ENCODE data around the gene CERS2. TPM values are rescaled to one million over a fixed set of nuclear protein-coding genes. Genes with fewer than 3 reads are reported as not detected.
"Not testable (repeated sequence)": the region's sequence is repeated elsewhere in the genome, so short reads cannot be mapped to it uniquely, and the experiment has no call there.

CERS2 gene
- total RNA-seq, 1 experiment from 2014 or later, result 165 TPM

DNA sequence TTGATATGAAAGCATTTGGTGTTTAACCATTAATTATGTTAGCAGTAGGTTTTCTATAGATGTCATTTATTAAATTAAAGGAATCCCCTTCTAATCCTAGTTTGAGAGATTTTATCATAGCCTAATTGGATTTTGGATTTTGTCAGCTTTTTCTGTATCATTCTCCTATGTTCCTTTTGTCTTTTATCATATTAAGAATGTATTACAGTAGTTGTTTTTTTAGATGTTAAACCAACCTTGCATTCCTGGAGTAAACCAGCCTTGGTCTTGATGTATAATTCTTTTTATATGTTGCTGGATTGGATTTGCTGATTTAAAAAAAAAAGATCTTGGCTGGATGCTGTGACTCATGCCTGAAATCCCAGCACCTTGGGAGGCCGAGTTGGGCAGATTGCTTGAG is 42.9 kb downstream of the CERS2 start:
- H3K4me3 ChIP-seq, result no peak overlapping the region
- no peak overlapping the region for H3K27ac ChIP-seq
- H3K27me3 ChIP-seq (replicated peaks), result no peaks in the 10 kb centered on the region
- peaks cover 7% of the 10 kb centered on the region; the same call in 1 of the 2 replicates for H3K4me1 ChIP-seq (replicated peaks)
- peaks cover 90% of the 10 kb centered on the region for H3K36me3 ChIP-seq
- H3K9me3 ChIP-seq (replicated peaks), result no peaks in the 10 kb centered on the region
- peak in 1 of 2 experiments; percentile 30 for DNase-seq (ENCODE audit: low read depth in 1 of 2, low spot score in 2 of 2)

DNA sequence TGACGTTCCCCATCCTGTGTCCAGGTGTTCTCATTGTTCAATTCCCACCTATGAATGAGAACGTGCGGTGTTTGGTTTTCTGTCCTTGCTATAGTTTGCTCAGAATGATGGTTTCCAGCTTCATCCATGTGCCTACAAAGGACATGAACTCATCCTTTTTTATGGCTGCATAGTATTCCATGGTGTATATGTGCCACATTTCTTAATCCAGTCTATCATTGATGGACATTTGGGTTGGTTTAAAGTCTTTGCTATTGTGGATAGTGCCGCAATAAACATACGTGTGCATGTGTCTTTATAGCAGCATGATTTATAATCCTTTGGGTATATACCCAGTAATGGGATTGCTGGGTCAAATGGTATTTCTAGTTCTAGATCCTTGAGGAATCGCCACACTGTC is 45.9 kb downstream of the CERS2 start:
- peaks cover 68% of the 10 kb centered on the region for H3K36me3 ChIP-seq
- not testable (repeated sequence) for H3K9me3 ChIP-seq (replicated peaks); H3K27me3 ChIP-seq (replicated peaks); H3K4me1 ChIP-seq (replicated peaks); DNase-seq (ENCODE audit: low read depth in 1 of 2, low spot score in 2 of 2); H3K4me3 ChIP-seq; H3K27ac ChIP-seq

DNA sequence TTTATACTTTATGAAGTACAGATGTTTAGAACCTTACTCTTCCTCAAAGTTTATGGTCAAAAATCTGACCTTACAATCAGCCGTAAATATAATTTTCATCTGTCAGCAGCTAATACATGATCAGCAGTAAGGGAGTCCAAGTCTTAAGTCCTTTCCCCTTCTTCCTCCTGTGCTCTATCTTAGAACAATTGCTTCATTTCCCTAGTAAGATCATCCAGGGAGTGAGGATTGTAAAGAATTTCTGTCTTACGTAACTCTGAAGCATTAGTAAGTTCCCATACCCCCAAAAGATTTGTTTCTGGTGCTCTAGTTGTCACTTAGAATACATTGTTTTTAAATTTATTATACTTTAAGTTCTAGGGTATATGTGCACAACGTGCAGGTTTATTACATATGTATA is 46.3 kb downstream of the CERS2 start:
- no peak overlapping the region for H3K4me3 ChIP-seq
- no peak for DNase-seq (ENCODE audit: low read depth in 1 of 2, low spot score in 2 of 2)
- no peak overlapping the region for H3K27ac ChIP-seq
- peaks cover 7% of the 10 kb centered on the region for H3K4me1 ChIP-seq (replicated peaks)
- H3K27me3 ChIP-seq (replicated peaks), result no peaks in the 10 kb centered on the region
- no peaks in the 10 kb centered on the region for H3K9me3 ChIP-seq (replicated peaks)
- peaks cover 65% of the 10 kb centered on the region for H3K36me3 ChIP-seq

DNA sequence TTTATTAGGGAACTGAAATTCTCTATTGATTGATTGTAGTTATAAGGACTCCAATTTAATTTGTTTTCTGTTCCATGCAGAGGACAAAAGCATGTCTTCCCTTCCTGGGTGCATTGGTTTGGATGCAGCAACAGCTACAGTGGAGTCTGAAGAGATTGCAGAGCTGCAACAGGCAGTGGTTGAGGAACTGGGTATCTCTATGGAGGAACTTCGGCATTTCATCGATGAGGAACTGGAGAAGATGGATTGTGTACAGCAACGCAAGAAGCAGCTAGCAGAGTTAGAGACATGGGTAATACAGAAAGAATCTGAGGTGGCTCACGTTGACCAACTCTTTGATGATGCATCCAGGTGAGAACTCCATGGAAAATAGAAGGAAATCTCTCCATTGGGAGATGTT is 47.0 kb downstream of the CERS2 start:
- no peak for DNase-seq (ENCODE audit: low read depth in 1 of 2, low spot score in 2 of 2)
- no peaks in the 10 kb centered on the region for H3K9me3 ChIP-seq (replicated peaks)
- peaks cover 7% of the 10 kb centered on the region for H3K4me1 ChIP-seq (replicated peaks)
- H3K27ac ChIP-seq, result no peak overlapping the region
- peaks cover 58% of the 10 kb centered on the region for H3K36me3 ChIP-seq
- H3K4me3 ChIP-seq, result no peak overlapping the region
- no peaks in the 10 kb centered on the region for H3K27me3 ChIP-seq (replicated peaks)

DNA sequence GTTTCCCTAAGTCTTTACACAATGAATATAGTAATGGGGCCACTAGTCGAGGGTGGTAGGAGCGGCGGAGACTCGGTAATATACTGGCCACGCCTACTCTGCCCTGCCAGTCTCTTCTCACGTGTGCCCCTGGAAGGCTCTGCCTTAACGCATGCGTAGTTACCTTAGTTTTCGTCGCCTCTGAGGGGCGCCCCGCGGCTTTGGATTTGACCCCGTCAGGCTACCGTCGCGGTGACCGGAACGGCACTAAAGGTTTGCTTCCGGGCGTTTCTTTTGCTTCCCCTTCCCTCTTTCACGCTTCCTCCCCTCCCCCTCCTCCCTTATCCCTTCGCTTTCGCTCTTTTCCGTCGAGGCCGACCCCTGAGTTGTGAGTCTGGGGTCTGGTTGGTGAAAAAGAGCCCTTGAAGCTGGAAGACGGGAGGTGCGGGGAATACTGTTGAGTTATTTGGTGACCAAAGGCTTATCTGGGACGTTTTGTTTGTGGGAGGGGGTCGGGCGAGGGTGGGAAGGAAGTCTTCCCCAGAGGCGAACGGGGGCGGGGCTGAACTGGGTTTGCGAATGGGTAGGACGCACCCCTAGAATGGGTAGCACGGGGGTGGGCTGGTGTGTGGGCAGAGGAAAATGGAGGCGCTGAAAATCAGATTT is 48.4 kb downstream of the CERS2 start, which contains the start of gene SETDB1:
Gene SETDB1 (plus strand): TSS at position 267 of the 645 bp plus-strand sequence. CDS start 1,352 bp downstream, outside the sequence.
- Histone ChIP-seq H3K36me3 (peaks cover 45% of the 10 kb centered on the region), H3K27me3 (replicated peaks) (no peaks in the 10 kb centered on the region), H3K27ac (peak within 1 kb of the TSS; percentile 87), H3K9me3 (replicated peaks) (no peaks in the 10 kb centered on the region), H3K4me3 (peak within 1 kb of the TSS; percentile 62), H3K4me1 (replicated peaks) (peaks cover 7% of the 10 kb centered on the region)
- peak; percentile 92 to 98 for DNase-seq (ENCODE audit: low read depth in 1 of 2, low spot score in 2 of 2)

DNA sequence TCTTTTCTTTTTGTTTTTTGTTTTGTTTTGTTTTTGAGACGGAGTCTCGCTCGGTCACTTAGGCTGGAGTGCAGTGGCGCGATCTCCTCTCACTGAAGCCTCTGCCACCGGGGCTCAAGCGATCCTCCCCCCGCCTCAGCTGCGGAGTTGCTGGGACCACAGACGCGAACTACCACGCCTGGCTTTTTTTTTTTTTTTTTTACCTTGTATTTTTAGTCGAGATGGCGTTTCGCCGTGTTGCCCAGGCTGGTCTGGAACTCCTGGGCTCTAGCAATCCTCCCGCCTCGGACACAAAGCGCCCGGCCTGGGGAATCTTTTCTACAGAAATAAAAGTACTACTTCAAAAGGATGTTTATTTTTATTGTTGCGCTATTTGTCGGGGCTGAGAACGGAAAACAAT is 49.6 kb downstream of the CERS2 start:
- Histone ChIP-seq H3K27me3 (replicated peaks) (no peaks in the 10 kb centered on the region), H3K9me3 (replicated peaks) (no peaks in the 10 kb centered on the region), H3K36me3 (peaks cover 34% of the 10 kb centered on the region), H3K4me1 (replicated peaks) (peaks cover 7% of the 10 kb centered on the region), H3K27ac (no peak overlapping the region), H3K4me3 (no peak overlapping the region)
- DNase-seq (ENCODE audit: low read depth in 1 of 2, low spot score in 2 of 2), result no peak

DNA sequence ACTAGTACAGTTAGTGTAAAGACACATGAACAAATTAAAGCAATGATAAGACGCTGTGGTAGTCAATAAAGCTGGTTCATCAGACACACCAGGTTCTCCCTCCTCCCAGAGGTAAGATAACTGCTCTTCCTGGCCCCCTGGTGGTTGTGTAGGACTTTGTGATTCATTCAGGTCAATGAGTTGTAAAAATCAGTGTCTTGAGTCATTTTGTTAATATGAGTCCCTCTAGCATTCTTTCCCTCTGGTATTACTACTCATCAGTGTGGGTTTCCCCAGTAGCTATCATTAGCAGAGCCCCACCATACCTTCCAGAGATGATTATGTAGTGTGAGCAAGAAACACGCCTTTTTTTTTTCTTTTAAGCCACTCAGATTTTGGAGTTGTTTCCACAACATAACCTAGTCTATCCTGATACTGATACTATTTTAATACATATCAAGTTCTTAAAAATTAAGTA is 52.1 kb downstream of the CERS2 start:
- peaks cover 7% of the 10 kb centered on the region for H3K4me1 ChIP-seq (replicated peaks)
- no peaks in the 10 kb centered on the region for H3K9me3 ChIP-seq (replicated peaks)
- no peak overlapping the region for H3K4me3 ChIP-seq
- peak; percentile 55 to 71 for DNase-seq (ENCODE audit: low read depth in 1 of 2, low spot score in 2 of 2)
- no peaks in the 10 kb centered on the region for H3K27me3 ChIP-seq (replicated peaks)
- H3K36me3 ChIP-seq, result peaks cover 9% of the 10 kb centered on the region
- H3K27ac ChIP-seq, result no peak overlapping the region

DNA sequence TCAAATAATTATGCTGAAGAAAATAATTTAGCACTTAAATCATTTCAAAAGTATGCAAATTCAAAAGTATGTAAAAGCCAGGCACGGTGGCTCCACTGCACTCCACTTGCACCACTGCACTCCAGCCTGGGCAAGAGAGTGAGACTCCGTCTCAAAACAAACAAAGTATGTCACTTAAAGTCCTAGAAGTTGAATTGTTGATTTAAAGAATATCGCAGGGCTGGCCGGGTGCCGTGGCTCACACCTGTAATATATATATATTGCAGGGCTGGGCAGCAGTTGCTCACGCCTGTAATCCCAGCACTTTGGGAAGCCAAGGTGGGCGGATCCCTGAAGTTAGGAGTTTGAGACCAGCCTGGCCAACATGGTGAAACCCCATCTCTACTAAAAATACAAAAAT is 57.2 kb downstream of the CERS2 start:
- H3K4me1 ChIP-seq (replicated peaks), result no peaks in the 10 kb centered on the region
- no peaks in the 10 kb centered on the region for H3K27me3 ChIP-seq (replicated peaks)
- H3K27ac ChIP-seq, result no peak overlapping the region
- no peak overlapping the region for H3K4me3 ChIP-seq
- DNase-seq (ENCODE audit: low read depth in 1 of 2, low spot score in 2 of 2), result no peak
- H3K36me3 ChIP-seq, result no peaks in the 10 kb centered on the region
- H3K9me3 ChIP-seq (replicated peaks), result no peaks in the 10 kb centered on the region

Other genes starting within 250 kb of the CERS2 start
- 6.6 and 13.4 TPM in 2 replicates for gene CTSS, start 209.1 kb downstream of the CERS2 start, total RNA-seq (2014; rRNA removed; shearing (Covaris generic))
- 44.6 and 46.2 TPM in 2 replicates for gene CTSK, start 166.6 kb downstream of the CERS2 start, total RNA-seq (2014; rRNA removed; shearing (Covaris generic))
- 33.2 and 49.7 TPM in 2 replicates for gene ARNT, start 98.2 kb downstream of the CERS2 start, total RNA-seq (2014; rRNA removed; shearing (Covaris generic))
- not detected in 2 replicates for gene CTXND2, start 87.7 kb downstream of the CERS2 start, total RNA-seq (2014; rRNA removed; shearing (Covaris generic))
- gene SETDB1, start 48.5 kb downstream of the CERS2 start, total RNA-seq (2014; rRNA removed; shearing (Covaris generic)), result 21.0 and 30.6 TPM in 2 replicates
- gene ANXA9, start 7.5 kb upstream of the CERS2 start, total RNA-seq (2014; rRNA removed; shearing (Covaris generic)), result 0.66 TPM in 1 of 2 replicates, not detected in the other
- gene MINDY1, start 32.1 kb upstream of the CERS2 start, total RNA-seq (2014; rRNA removed; shearing (Covaris generic)), result 5.9 and 6.6 TPM in 2 replicates
- gene PRUNE1, start 33.6 kb upstream of the CERS2 start, total RNA-seq (2014; rRNA removed; shearing (Covaris generic)), result 8.1 and 22.3 TPM in 2 replicates
- 0.42 and 0.75 TPM in 2 replicates for gene BNIPL, start 61.8 kb upstream of the CERS2 start, total RNA-seq (2014; rRNA removed; shearing (Covaris generic))
- 0.38 and 0.74 TPM in 2 replicates for gene C1orf56, start 72.9 kb upstream of the CERS2 start, total RNA-seq (2014; rRNA removed; shearing (Covaris generic))
- gene CDC42SE1, start 84.8 kb upstream of the CERS2 start, total RNA-seq (2014; rRNA removed; shearing (Covaris generic)), result 35.2 and 67.2 TPM in 2 replicates
- gene MLLT11, start 85.6 kb upstream of the CERS2 start, total RNA-seq (2014; rRNA removed; shearing (Covaris generic)), result 23.7 and 26.5 TPM in 2 replicates
- 9.3 and 11.7 TPM in 2 replicates for gene GABPB2, start 95.9 kb upstream of the CERS2 start, total RNA-seq (2014; rRNA removed; shearing (Covaris generic))
- gene SEMA6C, start 171.8 kb upstream of the CERS2 start, total RNA-seq (2014; rRNA removed; shearing (Covaris generic)), result 0.06 and 1.1 TPM in 2 replicates
- gene TNFAIP8L2, start 181.8 kb upstream of the CERS2 start, total RNA-seq (2014; rRNA removed; shearing (Covaris generic)), result not detected in 2 replicates
- 15.8 and 18.3 TPM in 2 replicates for gene LYSMD1, start 191.1 kb upstream of the CERS2 start, total RNA-seq (2014; rRNA removed; shearing (Covaris generic))
- gene SCNM1, start 191.3 kb upstream of the CERS2 start, total RNA-seq (2014; rRNA removed; shearing (Covaris generic)), result 52.9 and 62.9 TPM in 2 replicates
- gene TMOD4, start 201.1 kb upstream of the CERS2 start, total RNA-seq (2014; rRNA removed; shearing (Covaris generic)), result 1.2 TPM in 1 of 2 replicates, not detected in the other
- gene VPS72, start 215.4 kb upstream of the CERS2 start, total RNA-seq (2014; rRNA removed; shearing (Covaris generic)), result 52.8 and 66.6 TPM in 2 replicates
- 46.5 and 69.9 TPM in 2 replicates for gene PIP5K1A, start 223.7 kb upstream of the CERS2 start, total RNA-seq (2014; rRNA removed; shearing (Covaris generic))

All from SJSA1 (cell line).